Measurements from ENCODE around the gene DGKG. TPM values are rescaled to one million over a fixed set of nuclear protein-coding genes. Genes with fewer than 3 reads are reported as not detected.

Gene DGKG
- polyA plus RNA-seq, 2 of the 4 experiments (the other 2 are of a cell fraction), result 11.5 to 13.3 TPM

Other genes with a start within 250 kb of the DGKG start
- 2.5 and 2.6 TPM in 2 replicates for gene CRYGS, start 182.1 kb upstream of the DGKG start, polyA plus RNA-seq (2011; rRNA removed)
- 0.65 to 0.84 TPM (median 0.78 TPM) in 3 replicates for gene CRYGS, start 182.1 kb upstream of the DGKG start, polyA plus RNA-seq (2017; fragmentation: RNase III; extraction: RNeasy Plus Mini Kit Qiagen cat#74134 plus additional on column Dnase treatment)
- 11.4 and 13.5 TPM in 2 replicates for gene TBCCD1, start 205.1 kb upstream of the DGKG start, polyA plus RNA-seq (2011; rRNA removed)
- gene TBCCD1, start 205.1 kb upstream of the DGKG start, polyA plus RNA-seq (2017; fragmentation: RNase III; extraction: RNeasy Plus Mini Kit Qiagen cat#74134 plus additional on column Dnase treatment), result 5.7 to 5.8 TPM (median 5.8 TPM) in 3 replicates
- 36.0 and 61.9 TPM in 2 replicates for gene DNAJB11, start 208.5 kb upstream of the DGKG start, polyA plus RNA-seq (2011; rRNA removed)
- 51.7 to 55.2 TPM (median 54.9 TPM) in 3 replicates for gene DNAJB11, start 208.5 kb upstream of the DGKG start, polyA plus RNA-seq (2017; fragmentation: RNase III; extraction: RNeasy Plus Mini Kit Qiagen cat#74134 plus additional on column Dnase treatment)

Data from A549 (cell line).